CD4-positive, alpha-beta T cell treated with Interleukin-21 for 1 hour (primary cell): ENCODE data around the gene MAD2L2.

Source experiments
- DNase-seq: peaks from one replicate; pipeline ENCODE4 v3.0.0-alpha.2; 2020

The MAD2L2 gene

DNA sequence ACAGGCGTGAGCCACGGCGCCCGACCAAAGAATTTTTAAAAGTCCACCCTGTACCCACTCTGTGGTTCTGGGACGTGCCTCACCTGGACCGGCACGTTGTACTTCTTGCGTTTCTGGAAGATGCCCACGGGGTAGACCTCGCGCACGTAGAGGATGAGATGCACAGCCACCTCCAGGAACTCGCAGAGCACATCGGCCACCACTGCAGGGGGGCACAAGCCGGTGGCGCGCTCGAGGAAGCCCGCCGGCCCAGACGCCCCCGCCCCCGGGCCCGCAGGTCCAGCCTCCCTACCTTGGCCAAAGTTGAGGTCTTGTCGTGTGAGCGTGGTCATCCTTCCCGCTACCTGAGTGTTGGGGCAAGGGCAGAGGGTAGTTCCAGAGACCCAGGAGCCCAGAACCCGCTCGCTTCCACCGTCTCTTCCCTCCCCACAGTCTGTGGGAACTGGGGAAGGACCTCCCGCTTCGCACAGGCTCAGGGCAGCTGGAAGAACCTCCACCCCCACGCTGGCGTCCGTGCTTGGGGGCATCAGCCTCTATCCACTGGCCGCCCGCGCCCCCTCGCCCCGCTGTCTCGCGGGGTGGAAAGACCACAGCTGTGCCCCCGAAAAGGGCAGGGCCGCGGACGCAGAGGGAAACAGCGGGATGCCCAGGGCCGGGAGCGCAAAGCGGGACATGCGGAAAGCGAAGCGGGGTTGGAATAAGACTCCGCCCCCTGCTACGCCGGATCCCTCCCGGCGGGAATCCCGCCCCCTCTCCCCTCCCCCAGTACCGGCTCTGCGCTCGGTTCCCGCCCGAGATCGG, 478 bp downstream of the MAD2L2 start:
- DNase-seq, result no peak

DNA sequence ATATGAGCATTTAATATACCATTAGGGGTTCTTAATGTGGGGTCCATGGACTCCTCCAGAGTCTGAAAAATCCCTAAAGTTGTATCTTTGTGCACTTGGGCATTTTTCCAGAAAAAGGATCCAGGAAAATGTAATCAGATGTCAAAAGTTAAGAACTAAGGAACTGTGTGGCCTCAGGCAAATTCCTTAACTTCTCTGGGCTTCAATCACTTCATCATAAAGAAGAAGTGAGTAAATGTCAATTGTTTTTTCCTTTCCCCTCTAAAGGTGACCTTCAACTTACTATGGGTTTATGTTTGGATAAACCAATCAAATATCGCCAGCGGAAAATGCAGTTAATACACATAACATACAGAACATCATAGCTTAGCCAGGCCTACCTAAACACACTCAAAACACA, 2.5 kb downstream of the MAD2L2 start:
- no peak for DNase-seq

DNA sequence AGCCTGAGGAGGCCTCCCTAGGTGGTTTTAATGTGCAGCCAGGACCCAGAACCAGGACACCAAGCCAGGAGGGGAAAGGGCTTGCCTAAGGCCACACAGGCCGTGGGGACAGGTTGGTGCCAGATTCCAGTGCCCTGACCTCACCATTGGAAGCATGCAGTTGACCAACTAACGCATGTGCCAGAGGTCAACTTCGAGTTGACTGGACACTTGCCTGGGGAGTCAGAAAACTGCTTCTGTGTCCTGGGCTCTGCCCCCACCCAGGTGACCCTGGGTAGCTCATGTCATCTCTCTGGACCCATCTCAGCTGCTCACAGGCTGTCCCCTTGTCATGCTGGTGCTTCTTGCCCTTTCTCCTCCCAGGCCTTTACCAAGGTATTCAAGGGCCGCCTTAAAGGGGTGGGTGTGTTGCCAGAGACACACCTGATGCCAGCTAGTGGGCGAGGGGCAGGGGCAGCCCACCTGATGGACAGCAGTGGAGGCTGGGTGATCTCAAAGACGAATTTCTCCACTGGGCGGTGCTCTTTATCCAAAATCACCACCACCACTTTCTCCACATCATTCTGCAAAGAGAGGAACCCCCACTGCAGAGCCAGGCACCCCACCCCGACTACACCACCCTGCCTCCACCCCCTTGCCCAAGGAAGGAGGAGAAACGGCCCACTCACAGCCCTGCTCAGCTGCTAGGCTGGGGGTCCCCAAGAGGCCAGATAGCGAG, 4.4 kb downstream of the MAD2L2 start:
- DNase-seq, result no peak

DNA sequence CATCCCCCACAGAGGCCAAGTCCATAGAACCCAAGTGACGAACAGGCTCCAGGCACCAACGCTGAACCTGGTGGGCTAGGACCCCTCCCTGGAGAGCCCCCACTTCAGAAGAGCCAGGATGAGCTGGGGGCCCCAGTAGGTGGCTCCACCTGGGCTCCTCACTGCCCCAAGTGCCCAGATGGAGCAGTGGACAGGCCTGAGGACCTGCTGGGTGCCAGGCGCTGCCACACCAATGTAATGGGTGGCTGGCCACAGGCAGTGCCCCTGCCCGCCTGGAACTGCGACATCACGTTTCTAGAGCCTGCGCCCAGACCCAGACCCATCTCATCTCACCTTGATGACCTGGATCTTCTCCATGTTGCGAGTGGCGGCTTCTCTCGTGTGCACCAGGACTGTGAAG, 5.6 kb downstream of the MAD2L2 start:
- no peak for DNase-seq

DNA sequence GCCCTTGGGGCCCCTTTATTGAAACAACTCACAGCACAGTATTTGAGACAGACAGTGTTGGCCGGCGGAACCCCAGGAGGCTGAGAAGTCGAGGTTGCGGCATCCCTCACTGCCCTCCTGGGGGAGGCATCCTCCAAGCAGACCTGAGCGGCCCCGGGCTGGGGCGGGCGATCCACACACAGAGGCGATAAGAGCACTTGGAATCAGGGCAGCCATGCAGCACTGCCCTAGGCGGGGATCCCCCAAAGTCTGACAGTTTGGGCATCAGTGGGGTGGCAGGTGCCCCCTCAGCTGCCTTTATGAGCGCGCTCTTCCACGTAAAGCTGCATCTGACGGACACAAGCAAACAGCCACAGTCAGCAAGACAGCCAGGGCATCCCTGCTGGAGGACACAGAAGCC, 6.5 kb downstream of the MAD2L2 start:
- no peak for DNase-seq

DNA sequence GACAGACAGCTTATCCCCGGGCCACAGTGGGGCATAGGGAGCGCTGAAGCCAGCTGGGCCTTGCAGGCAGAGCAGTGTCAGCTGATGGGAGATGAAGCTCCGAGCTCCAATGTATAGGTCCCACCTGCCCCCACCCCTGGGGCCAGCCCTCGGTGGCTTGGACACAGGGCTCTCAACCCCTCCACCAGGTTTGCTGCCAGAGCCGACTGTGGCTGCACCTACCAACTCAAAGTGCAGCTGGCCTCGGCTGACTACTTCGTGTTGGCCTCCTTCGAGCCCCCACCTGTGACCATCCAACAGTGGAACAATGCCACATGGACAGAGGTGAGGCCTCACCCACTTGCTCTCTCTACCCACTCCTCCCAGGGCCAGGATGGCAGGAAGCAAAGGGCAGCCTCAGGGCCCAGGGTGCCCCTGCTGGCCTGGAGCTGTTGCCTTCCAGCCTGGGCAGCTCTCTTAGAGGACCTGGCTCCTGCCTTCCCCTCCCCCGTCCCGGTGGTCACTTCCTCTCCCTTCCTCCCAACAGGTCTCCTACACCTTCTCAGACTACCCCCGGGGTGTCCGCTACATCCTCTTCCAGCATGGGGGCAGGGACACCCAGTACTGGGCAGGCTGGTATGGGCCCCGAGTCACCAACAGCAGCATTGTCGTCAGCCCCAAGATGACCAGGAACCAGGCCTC, 7.7 kb downstream of the MAD2L2 start:
- no peak for DNase-seq

DNA sequence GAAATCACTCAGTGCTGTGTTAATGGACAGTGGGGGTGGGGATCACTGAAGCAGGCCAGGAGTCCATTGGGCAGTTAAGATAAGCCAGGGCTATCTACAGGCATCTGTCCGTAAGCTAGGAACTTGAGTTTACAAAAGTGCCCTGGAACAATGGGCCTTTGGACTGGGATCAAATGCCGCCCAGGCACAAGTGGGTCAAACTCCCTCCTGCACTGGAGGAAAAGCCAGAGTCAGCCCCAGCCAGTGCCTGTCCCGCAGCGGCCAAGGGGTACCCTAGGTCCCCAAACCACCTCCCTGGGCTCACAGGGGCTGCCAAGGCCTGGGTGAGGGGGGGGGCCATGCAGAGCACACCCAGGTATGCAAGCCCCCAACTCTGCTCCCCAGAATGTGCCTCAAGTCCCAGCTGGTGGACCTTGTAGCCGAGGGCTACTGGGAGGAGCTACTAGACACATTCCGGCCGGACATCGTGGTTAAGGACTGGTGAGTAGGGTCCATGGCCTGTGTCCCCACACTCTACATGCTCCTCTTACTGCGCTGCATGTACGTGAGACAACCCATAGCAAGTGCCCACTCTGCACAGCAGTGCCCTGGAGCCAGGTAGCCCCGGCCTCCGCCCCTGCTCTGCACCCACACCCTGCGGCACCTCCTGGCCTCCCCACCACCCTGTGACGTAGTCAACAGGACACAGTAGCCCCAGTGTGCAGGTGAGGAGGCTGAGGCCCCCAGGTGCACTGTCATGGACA, 9.2 kb downstream of the MAD2L2 start:
- no peak for DNase-seq

DNA sequence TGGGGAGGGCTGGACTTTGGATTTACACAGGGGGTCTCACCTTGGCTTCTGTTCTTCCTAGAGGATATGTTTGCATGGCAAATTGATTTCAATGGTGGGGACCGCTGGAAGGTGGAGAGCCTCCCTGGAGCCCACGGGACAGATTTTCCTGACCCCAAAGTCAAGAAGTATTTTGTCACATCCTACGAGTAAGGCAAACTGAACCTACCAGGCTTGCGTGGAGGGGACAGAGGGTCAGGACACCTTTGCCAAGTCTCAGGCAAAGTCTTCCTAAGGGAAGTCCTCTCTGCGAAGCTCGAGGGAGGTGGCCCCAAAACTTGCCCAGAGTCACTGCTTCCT, 9.8 kb downstream of the MAD2L2 start:
- DNase-seq, result no peak

DNA sequence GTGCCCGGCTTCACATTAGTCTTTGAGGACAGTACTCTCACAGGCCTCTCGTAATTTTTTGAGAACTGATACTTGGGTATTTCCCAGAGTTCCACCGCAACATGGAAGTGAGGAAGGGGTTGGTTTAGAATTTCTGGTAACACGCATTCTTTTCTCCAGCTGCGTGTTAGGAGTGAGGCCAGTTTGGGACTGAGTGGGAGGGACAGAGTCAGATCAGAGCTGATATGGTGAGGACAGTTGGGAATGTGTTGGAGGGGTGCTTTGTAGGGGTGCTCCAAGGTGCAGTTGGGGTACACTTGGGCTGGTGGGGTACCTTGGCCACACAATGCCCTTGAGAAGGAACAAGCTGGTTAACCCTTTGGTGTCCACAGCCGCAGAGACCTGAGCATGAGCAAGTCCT, 10.2 kb downstream of the MAD2L2 start:
- DNase-seq, result peak; percentile 20

DNA sequence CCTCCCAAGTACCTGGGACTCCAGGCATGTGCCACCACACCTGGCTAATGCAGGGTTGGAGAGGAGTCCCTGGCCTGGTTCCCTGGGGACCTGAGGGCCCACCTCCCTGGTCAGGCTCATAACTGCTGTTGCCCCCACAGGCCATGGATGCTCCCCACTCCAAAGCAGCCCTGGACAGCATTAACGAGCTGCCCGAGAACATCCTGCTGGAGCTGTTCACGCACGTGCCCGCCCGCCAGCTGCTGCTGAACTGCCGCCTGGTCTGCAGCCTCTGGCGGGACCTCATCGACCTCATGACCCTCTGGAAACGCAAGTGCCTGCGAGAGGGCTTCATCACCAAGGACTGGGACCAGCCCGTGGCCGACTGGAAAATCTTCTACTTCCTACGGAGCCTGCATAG, 12.4 kb downstream of the MAD2L2 start:
- no peak for DNase-seq

DNA sequence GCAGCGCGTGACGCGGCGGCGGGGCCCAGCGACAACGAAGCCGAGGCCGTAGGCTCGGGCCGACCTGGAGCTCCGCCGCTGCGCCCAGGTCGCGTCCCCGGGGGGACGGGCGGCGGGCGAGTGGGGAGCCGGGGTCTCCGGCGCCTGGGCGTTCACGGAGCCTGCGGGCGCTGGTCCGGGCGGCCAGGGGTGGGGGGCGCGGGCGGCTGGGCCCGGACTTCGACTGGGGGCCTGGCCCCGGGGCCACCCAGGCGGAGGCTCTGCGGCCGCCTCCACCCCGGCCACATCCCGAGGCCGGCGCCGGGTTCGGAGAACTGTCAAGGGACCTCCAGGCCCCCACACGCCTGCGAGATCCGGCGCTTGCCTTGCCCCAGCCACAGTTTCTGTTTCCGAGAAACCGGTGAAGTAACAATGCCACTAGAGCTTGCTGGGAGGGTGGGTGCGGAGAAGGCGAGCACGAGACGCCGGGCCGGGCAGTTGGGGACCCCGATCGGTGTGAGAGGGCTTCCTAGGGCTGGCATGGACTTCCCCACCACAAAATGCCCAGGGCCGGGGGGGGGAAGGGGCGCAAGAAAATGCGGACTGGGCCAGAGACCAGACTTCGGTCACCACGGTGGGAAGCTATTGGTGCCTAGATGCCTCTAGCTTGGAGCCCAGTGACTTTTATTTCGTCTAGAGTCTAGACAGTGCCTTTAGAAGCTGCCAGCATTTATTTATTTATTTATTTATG, 16.4 kb downstream of the MAD2L2 start:
- DNase-seq, result peak; percentile 69

DNA sequence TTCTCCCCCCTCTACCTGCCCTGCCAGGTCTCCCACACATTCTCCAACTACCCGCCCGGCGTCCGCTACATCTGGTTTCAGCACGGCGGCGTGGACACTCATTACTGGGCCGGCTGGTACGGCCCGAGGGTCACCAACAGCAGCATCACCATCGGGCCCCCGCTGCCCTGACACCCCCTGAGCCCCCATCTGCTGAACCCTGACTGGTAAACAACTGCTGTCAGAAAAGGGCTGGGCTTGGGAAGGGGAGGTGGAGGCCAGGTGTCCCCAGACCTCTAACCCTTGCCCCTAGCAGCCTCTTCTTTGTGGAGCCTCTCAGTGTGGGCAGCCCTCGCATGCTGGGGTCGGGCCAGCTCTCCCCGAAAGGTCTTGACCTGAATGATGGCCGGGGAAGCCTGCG, 19.8 kb downstream of the MAD2L2 start:
- no peak for DNase-seq

DNA sequence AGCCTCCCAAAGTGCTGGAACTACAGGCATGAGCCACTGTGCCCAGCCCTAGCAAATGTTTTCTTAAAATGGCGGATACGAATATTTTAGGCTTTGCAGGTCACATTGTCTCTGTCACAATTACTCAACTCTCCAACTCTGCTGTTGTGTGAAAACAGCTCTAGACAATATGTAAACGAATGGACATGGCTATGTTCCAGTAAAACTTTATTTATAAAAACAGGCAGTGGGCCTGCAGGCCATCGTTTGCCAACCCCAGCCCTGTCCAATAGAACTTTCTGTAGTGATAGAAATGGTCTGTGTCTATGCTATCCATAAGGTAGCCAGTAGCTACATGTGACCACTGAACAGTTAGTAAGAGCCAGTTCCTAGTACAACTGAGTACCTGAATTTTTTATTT, 21.2 kb downstream of the MAD2L2 start:
- no peak for DNase-seq

DNA sequence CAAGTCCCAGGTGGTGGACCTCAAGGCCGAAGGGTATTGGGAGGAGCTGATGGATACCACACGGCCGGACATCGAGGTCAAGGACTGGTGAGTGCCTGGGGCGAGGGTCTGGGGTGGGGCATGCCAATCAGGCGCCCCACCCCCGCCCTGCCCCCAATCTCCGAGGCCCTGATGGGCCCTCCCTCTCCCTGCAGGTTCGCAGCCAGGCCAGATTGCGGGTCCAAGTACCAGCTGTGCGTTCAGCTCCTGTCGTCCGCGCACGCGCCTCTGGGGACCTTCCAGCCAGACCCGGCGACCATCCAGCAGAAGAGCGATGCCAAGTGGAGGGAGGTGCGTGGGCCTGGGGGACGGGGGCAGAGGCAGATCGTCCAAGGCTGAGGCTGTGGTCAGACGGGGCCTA, 22.4 kb downstream of the MAD2L2 start:
- DNase-seq, result no peak

DNA sequence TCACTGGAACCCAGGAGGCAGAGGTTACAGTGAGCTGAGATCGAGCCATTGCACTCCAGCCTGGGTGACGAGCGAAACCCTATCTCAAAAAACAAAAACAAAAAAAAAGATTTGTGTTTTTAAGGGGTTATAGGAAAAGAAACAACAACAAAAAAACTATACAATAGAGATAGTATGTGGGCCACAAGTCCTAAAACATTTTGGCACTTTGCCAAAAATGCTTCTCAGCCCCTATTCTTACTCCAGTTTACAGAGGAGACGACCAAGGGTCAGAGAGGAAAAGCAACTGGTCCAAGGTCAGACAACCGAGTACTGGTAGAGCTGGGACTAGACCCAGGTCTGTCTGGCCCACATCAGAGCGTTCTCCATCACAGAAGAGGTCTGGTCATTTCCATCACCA, 23.3 kb downstream of the MAD2L2 start:
- DNase-seq, result no peak

DNA sequence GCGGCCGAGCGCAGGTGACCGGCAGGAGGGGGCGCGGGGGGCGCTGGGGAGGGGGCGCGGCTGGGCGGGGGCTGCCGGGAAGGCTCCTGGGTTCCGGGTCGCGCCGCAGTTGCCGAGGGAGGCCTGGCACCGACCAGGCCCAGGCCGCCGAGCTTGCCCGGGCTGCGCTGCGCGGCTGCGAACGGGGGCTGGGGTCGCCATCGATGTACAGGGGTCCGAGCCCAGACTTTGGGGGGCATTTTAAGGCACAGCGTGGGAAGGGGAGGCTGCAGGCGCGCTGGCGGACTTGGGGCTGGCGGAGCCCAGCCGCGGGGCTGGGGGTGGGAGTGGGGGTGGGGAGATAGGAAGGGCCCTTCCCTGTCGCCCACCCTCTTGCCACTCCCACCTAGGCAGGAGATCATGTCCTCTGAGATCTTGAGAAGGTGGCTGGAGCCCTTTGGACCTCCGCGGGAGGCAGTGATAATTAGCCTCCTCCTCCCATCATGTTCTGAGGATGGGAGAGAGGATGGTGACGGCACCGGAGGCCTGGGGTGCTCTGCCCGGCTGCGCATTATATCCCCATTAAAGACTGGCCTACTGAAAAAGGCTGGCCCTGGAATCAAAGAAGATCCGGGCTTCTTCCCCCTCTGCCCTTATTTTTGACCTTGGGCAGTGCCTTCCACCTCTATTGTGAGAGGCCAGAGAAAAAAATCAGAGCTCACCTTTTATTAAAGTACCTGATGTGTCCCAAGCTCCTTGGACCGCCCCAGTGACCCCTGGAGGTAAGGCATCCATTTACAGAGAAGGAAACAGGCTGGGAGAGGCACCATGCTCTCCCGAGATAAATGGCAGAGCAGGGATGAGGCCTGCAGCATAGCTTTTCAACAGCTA, 25.8 kb downstream of the MAD2L2 start:
- no peak for DNase-seq

DNA sequence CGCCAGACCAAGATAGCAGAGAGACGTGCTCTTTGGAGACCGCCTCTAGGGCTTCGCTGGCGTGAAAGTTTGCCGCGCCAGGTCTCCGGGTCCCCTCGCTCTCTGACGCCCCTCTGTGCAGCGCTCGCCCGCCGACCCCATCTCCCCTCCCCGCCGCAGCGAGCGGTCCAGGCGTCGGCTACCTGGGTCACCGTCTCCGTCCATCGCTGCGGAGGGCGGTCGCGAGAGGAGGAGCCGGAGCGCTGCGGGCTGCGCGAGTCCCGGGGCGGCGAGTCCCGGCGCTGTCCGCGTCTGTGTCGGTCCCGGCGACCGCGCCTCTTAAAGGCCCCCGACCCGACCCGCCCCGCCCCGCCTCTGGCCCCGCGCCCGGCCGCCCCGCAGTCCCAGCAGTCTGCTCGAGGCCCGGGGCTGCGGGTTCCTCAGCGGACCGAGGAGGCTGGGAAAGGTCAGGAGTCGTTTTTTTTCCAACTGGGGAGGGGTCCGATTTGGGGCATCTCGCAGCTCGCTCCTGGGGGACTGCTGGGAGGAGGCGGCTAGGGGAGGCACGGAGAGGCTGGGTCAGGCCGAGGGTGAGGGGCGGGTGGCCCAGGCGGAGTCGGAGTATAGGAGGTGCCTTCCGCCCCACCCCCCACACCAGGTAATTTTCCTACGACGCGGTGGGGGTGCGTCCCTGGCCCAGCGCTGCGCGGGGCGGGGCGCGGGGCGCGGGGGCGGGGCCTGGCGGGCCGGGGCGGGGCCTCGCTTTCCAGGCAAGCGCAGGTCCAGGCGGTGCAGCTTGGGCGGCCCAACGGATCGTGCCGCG, 26.6 kb downstream of the MAD2L2 start, which contains the start of the genes FBXO2 and FBXO44:
TSS of gene FBXO2 (minus strand) at position 293 of the 802 bp plus-strand sequence. CDS start at position 204, 89 bp downstream.
TSS of gene FBXO44 (plus strand) at position 741 of the 802 bp plus-strand sequence. CDS start 959 bp downstream, outside the sequence.
- DNase-seq, result peak; percentile 70

DNA sequence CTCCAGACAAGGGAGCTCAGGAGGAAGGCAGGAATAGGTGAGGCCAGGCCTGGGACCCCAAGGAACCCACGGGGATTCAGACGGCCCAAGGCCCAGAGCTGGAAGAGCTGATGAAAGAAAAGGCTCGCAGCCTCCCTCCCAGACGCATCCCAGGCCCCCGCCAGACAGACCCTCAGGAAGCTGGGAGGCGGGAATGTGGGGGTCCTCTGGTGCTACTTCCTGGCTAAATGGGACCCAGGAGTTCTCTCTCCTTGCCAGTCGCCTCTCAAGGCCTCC, 27.1 kb downstream of the MAD2L2 start:
- no peak for DNase-seq

DNA sequence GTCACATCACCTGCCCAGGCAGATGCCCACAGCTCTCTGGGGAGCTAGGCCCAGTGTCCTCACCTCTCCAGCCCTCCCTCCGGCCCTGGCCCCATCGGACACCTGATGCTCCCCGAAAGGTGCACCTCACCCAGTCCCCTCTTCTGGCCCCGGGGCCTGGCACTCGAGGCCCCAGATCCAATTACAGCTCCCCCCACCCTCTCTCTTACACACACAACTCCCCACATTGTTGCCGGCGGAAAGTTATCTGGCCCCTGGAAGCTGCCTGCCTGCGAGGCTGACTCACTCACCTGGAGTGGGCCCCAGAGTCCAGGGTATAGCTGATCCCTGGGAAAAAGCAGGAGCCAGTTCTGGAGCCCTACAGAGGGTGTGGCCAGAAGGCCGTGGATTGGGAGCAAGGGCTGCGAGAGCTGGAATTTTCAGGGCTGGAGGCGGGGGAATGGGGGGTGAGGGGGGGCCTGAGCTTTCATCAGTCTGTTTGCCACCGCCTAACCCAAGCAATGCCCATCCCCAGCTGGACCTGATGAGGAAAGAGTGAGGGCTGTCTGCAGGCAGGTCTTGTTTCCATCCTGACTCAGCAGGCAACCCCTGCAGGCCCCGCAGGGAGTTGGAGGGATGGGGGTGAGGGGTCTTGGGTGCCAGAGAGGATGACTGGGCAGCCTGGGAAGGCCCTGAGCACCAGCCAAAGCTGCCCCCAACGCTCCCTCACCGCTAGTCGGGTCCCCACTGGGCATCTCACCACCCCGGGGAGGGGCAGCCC, 27.7 kb downstream of the MAD2L2 start:
- no peak for DNase-seq

DNA sequence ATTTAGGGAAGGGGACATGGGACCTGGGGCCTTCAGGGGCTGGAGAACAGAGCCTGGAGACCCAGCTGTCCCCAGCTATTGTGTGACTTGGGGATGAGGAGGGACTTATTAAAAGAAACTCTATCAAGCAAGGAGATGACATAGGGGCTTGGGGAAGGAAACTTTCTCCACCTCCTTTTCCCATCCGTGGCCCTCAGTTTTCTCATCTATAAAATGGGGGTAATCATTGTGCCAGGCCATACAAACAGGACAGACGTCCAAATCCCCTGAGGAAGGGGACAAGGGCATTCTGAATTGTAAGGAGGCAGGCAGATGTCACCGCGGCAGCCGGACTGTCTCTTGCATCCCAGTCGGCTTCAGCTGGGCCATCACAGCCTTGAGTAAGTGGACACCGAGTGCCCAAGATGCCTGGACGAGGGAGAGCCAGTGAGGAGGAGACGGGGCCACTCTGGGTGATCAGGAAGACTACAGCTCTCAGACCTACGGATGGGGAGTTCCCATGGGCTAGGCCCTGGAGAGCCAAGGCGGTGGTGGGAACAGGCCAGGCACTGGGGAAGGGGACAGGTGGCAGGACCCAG, 28.7 kb downstream of the MAD2L2 start:
- DNase-seq, result no peak
